GM18858 (cell line): ENCODE results near the gene DPP10.

Source experiments
- ATAC-seq: cut with Tn5 transposase; IDR thresholded peaks from one replicate; pipeline ENCODE4 v1.9.1; 2021; ENCODE audit not compliant: unreplicated experiment

DPP10 gene

DNA sequence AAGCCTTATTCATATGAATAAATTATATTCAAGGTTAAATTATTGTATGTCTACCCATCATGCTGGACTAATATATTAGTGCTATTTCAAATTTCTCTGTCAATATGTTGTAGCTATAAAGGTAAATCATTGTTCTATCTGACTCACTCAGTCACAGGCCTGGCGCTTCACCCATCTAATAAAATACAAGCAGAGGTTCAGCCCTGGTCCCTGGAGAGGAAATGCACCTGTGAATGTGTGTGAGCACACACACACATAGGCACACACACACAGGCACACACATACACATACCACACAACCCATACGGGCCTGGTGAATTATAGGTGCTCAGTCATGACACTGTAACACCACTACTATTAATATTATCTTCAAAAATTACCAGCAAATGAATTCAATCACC lies 1396.1 kb downstream of the DPP10 start:
- ATAC-seq = no peak

DNA sequence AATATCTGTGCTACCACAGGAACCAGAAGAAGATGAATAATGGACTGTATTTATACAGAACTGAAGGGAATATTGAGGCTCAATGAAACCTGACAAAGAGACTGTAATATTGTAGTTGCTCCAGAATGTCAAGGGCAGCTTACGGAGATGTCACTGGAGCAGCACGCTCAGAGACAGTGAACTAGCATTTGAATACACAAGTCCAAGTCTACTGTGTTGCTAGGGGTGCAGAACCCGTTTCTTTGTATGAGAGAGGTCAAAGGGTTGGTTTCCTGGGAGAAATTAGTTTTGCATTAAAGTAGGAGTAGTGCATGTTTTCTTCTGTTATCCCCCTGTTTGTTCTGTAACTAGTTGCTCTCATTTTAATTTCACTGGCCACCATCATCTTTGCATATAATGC lies 1399.9 kb downstream of the DPP10 start:
- no peak for ATAC-seq

DNA sequence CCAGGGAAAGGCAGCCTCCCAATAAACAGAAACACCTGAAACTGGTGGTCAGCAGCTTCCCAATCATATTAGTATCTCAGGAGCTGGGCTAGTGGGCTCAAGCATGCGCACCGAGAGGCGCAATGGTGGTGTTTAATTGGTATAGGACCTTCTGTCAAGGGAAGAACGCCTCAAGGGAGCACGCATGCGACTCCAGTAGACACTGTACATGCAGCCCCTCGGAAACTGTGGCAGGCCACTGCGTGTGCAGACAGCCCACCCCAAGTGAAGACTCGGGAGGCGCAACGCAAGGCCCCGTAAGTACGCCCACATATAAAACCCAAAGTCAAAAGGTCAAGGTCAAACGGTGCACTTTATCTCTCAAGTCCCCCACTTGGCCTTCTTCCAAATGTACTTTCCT lies 1405.8 kb downstream of the DPP10 start:
- ATAC-seq = no peak

DNA sequence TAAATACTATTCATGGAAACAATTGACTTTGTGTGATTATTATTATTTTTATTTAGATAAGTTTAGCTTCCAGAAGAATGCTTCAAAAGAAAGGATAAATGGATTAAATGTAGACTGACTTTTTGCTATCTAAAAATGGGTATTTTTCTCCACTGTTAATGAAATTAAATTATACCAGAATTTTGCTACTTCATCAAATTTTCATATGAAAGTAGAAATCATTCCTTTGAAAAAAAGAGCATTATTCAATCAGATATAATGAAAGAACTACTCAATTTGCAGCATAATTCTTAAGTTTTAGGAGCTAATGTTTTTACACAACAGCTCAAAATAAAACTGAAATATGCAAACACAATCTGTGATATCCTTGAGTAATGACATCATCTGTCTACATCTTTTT lies 1424.6 kb downstream of the DPP10 start:
- no peak for ATAC-seq

DNA sequence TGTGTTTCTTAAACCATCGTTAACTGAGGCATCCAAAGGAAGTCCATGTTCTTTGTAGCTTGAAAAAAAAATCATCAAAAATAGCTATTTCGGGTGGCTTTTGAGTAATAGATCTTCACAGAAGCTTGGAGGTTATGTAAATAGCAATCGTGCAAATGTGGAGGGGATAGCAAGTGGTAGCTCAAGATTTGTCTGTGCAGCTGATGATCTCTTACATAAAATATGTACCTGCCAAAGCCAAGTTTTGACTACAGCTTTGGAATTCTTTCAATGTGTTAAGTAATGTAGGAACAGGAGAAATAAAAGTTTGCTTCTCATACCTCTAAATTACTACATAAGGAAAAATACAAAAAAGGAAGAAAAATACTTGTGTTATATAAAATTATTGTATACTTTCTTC lies 1432.0 kb downstream of the DPP10 start:
- no peak for ATAC-seq

DNA sequence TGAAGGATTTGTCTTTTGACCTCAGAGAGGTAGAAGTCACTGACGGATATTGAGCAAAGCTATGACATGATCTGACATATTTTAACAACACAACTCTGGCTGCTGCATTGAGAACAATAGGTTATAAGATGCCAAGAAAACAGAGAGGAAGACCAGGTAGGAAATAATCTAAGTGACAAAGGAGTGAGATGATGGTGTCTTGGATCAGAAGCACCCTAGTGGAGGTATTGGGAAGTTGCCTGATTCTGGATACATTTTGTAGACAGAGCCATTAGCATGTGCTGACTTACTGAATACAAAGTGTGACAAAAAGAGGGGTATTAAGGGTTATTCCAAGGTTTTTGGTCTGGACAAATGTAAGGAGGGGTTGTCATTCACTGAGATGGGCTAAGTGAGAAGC lies 1438.1 kb downstream of the DPP10 start:
- no peak for ATAC-seq

DNA sequence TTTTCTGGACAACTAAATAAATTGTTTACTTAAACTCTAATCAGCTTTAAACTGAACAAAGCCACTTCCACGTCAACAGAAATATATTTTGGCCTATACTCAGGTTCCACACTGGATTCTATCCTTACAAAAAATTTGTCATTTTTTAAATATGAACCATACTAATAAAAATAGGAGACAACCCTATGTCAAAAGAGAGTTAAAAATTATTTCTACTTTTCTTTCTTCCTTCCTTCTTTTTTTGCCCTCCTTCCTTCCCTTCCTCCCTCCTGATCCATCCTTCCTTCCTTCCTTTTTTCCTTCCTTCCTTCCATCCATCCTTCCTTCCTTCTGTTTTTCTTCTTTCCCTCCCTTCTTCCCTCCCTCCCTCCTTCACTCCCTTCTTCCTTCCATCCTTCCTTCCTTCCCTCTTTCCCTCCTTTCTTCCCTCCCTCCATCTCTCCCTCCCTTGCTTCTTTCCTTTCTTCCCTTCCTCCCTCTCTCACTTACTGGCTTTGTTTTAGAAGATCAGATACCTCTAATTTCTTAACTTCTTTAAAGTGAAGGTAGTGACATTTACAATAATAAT lies 1444.9 kb downstream of the DPP10 start:
- no peak for ATAC-seq
